ENCODE data around the gene S100A12. TPM values are rescaled to one million over a fixed set of nuclear protein-coding genes. Genes with fewer than 3 reads are reported as not detected.

Gene S100A12
- total RNA-seq, 2 experiments from 2014 or later: not detected

DNA sequence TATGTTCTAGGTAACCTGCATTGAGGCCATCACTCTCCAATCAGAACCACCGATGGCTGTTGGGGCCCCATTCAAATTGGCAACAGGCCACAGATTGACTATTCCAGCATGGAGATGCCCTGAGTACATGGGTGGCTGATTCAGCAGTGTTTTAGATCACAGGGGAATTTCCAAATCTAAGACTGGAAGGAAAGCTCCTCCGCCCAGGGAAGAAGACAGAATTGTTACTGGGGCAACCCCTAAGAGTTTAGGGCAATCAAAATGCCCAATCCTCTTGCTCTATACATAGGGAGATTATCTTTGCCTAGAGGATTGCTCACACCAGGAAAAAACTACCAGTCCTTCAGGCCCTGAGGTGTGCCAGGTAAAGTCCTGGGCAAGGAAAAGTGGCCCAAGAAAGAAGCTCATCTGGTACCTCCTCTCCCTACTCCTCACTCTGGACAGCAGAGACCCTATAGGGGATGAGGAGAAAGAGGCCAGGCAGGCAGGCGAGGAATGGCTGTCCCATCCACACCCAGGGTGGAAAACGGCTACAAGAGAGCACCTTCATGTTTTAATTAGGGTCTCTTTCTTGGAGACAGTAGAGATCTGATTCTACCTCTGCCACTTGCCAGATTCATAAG, 9.6 kb upstream of the S100A12 start:
- CTCF ChIA-PET (ENCODE audit: unreplicated experiment): no interaction called here

DNA sequence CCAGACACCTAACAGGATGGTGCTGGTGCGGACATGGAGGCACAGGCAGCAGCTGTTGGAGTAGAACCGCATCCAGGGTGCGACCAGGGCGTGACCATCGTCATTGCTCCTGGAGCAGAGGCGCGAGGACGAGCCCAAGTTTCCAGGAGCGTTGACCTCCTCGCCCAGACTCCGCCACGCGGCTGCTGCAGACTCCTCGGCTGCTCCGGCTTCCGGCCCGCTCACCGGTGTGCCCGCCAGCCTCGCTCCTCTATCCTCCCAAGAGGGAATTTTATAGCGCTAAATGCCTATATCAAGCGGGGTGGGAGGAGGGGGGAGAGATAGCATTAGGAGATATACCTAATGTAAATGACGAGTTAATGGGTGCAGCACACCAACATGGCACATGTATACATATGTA, 5.3 kb upstream of the S100A12 start:
- Histone ChIP-seq H3K4me3 (ENCODE audit: low read depth, low read length, poor library complexity, severe bottlenecking) (no peak overlapping the region), H3K36me3 (ENCODE audit: insufficient read depth, low read length) (no peaks in the 10 kb centered on the region), H4K20me1 (ENCODE audit: insufficient read depth, low read length) (no peaks in the 10 kb centered on the region), H3K9me2 (ENCODE audit: insufficient read depth, low read length) (no peaks in the 10 kb centered on the region), H3K9me3 (ENCODE audit: low read length) (no peaks in the 10 kb centered on the region), H3K27ac (ENCODE audit: low read depth, low read length, poor library complexity, severe bottlenecking) (no peak overlapping the region), H3K79me2 (ENCODE audit: insufficient read depth, low read depth, low read length) (no peaks in the 10 kb centered on the region), H3K4me1 (ENCODE audit: insufficient read depth, low read length, poor library complexity, severe bottlenecking) (no peaks in the 10 kb centered on the region), H2AFZ (ENCODE audit: low read length) (no peak overlapping the region), H3K4me2 (ENCODE audit: low read length) (no peak overlapping the region)
- intact Hi-C loops (cut with micrococcal nuclease; ENCODE audit: unreplicated experiment): no loop called here
- CTCF ChIA-PET (ENCODE audit: unreplicated experiment): no interaction called here
- no TSS peak for BruUV-seq (replicated peaks)
- no peak for DNase-seq (ENCODE audit: low spot score)
- TF ChIP-seq, protein P1, sequence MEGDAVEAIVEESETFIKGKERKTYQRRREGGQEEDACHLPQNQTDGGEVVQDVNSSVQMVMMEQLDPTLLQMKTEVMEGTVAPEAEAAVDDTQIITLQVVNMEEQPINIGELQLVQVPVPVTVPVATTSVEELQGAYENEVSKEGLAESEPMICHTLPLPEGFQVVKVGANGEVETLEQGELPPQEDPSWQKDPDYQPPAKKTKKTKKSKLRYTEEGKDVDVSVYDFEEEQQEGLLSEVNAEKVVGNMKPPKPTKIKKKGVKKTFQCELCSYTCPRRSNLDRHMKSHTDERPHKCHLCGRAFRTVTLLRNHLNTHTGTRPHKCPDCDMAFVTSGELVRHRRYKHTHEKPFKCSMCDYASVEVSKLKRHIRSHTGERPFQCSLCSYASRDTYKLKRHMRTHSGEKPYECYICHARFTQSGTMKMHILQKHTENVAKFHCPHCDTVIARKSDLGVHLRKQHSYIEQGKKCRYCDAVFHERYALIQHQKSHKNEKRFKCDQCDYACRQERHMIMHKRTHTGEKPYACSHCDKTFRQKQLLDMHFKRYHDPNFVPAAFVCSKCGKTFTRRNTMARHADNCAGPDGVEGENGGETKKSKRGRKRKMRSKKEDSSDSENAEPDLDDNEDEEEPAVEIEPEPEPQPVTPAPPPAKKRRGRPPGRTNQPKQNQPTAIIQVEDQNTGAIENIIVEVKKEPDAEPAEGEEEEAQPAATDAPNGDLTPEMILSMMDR (conservative IDR thresholded peaks at IDR 0.05; ENCODE audit: low read length): no peak
- no peak for TF ChIP-seq EZH2phosphoT487 (IDR thresholded peaks at IDR 0.05; ENCODE audit: borderline replicate concordance, low read depth, low read length)
- POLR2A ChIA-PET: no interaction called here

More for the DNA sequence above, 9.6 kb upstream of the S100A12 start:
- Histone ChIP-seq H3K79me2 (ENCODE audit: insufficient read depth, low read depth, low read length) (no peaks in the 10 kb centered on the region), H4K20me1 (ENCODE audit: insufficient read depth, low read length) (no peaks in the 10 kb centered on the region), H3K4me3 (ENCODE audit: low read depth, low read length, poor library complexity, severe bottlenecking) (no peak overlapping the region), H3K4me1 (ENCODE audit: insufficient read depth, low read length, poor library complexity, severe bottlenecking) (no peaks in the 10 kb centered on the region), H3K9me3 (ENCODE audit: low read length) (no peaks in the 10 kb centered on the region), H2AFZ (ENCODE audit: low read length) (no peak overlapping the region), H3K9me2 (ENCODE audit: insufficient read depth, low read length) (no peaks in the 10 kb centered on the region), H3K4me2 (ENCODE audit: low read length) (no peak overlapping the region), H3K27ac (ENCODE audit: low read depth, low read length, poor library complexity, severe bottlenecking) (no peak overlapping the region), H3K36me3 (ENCODE audit: insufficient read depth, low read length) (no peaks in the 10 kb centered on the region)
- intact Hi-C loops (cut with micrococcal nuclease; ENCODE audit: unreplicated experiment): no loop called here
- no peak for TF ChIP-seq EZH2phosphoT487 (IDR thresholded peaks at IDR 0.05; ENCODE audit: borderline replicate concordance, low read depth, low read length)
- TF ChIP-seq, protein P1 (conservative IDR thresholded peaks at IDR 0.05; ENCODE audit: low read length): no peak
- no TSS peak for BruUV-seq (replicated peaks)
- no peak for DNase-seq (ENCODE audit: low spot score)
- POLR2A ChIA-PET: interaction anchor here (0.5 kb wide), 1 partner anchor 68 kb away, joined by 3 read pairs; no protein-coding TSS in a partner anchor

DNA sequence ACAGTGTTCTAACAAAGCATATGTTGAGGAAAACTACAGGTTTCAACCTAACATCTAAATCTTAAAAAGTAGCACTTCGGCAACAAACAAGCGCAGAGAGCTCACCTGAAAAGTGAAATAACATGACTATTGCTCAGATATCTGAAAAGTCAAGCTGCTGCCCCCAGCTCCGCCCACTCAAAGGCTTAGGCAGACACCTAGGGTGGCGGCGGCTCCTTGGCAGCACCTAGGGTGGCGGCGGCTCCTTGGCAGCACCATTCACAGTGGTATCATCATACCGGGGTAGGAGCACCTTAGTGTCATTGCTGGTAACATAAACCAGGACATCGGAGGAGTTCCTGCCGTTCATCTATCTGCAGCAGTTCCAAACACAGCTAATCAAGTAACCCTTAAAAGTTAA, 4.2 kb upstream of the S100A12 start:
- Histone ChIP-seq H3K79me2 (ENCODE audit: insufficient read depth, low read depth, low read length) (no peaks in the 10 kb centered on the region), H4K20me1 (ENCODE audit: insufficient read depth, low read length) (no peaks in the 10 kb centered on the region), H2AFZ (ENCODE audit: low read length) (no peak overlapping the region), H3K4me3 (ENCODE audit: low read depth, low read length, poor library complexity, severe bottlenecking) (no peak overlapping the region), H3K4me1 (ENCODE audit: insufficient read depth, low read length, poor library complexity, severe bottlenecking) (no peaks in the 10 kb centered on the region), H3K9me3 (ENCODE audit: low read length) (no peaks in the 10 kb centered on the region), H3K4me2 (ENCODE audit: low read length) (no peak overlapping the region), H3K9me2 (ENCODE audit: insufficient read depth, low read length) (no peaks in the 10 kb centered on the region), H3K27ac (ENCODE audit: low read depth, low read length, poor library complexity, severe bottlenecking) (no peak overlapping the region), H3K36me3 (ENCODE audit: insufficient read depth, low read length) (no peaks in the 10 kb centered on the region)
- POLR2A ChIA-PET: no interaction called here
- intact Hi-C loops (cut with micrococcal nuclease; ENCODE audit: unreplicated experiment): no loop called here
- no peak for DNase-seq (ENCODE audit: low spot score)
- CTCF ChIA-PET (ENCODE audit: unreplicated experiment): no interaction called here
- TF ChIP-seq, protein P1 (conservative IDR thresholded peaks at IDR 0.05; ENCODE audit: low read length): no peak
- no peak for TF ChIP-seq EZH2phosphoT487 (IDR thresholded peaks at IDR 0.05; ENCODE audit: borderline replicate concordance, low read depth, low read length)
- BruUV-seq (replicated peaks): no TSS peak

Data from OCI-LY7 (cell line).